Stimulated activated CD4-positive, alpha-beta T cell treated with anti-CD3 and anti-CD28 coated beads, TNF-alpha, amount 100 ng/mL, for 4 hours (primary cell): Measurements from ENCODE around the gene FGL2.
"Not testable (repeated sequence)": the region's sequence is repeated elsewhere in the genome, so short reads cannot be mapped to it uniquely, and the experiment has no call there.

Experiments used
- DNase-seq, 3 experiments: peaks; one replicate each; pipeline ENCODE4 v3.0.0-alpha.2; 2020; ENCODE audit warnings: low read depth in 3 of 3

The FGL2 gene

DNA sequence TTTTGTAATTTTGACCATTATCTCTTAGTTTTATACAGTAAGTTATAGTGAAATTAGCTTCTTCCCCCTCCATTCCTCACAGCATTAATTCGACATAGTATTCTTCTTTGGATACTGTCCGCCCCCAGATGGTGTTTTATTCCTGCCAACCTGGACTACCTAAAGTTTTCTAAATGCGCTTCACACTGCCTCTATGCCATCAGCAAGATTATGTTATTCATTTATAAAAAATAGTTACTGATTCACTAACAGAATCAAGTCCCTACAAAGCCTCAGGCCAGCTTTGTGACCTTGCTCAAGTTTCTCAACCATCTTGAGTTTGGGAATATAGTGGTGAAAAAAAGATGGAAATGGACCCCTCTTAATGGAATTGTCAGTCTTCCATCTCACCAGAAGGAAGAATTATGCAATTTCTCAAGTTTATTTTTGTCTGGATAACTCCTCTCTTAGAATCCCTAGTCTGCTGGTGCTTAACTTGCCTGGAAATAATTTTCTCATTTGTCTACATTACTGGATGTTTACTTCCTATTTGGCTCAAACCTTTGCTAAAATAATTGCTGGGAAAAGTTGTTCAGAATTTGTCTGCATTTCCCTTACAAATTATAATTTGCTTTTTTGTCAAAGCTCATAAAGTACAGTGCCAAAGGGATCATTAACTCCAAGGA is 16.7 kb upstream of the FGL2 start:
- DNase-seq = no peak

- no peak for DNase-seq
Observed at GRCh38 chr7:77209479-77210139, 10.0 kb upstream of the FGL2 start.

DNA sequence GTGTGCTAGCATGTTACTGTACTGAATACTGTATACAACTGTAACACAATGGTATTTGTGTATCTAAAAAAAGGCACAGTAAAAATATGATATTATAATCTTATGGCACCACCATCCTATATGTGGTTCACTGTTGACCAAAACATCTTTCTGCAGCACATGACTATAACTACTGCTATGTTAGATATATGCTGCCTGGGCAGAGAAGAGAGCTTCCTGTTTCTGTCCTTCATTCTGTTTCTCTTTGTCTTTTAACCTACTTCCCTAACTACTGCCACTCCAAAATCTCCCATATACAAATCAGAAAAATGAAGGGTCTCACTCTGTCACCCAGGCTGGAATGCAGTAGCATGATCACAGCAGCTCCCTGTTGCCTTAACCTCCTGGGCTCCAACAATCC is 8.8 kb upstream of the FGL2 start:
- DNase-seq = no peak

- DNase-seq = no peak
Observed at GRCh38 chr7:77205706-77206105, 6.1 kb upstream of the FGL2 start.

GRCh38 chr7:77202481-77202976 is 2.9 kb upstream of the FGL2 start:
- DNase-seq = no peak

- DNase-seq = no peak
Observed at GRCh38 chr7:77200542-77200941, 923 bp upstream of the FGL2 start.

- no peak for DNase-seq
Observed at GRCh38 chr7:77197141-77197540, 2.5 kb downstream of the FGL2 start.

- no peak for DNase-seq
Observed at GRCh38 chr7:77188731-77189437, 10.7 kb downstream of the FGL2 start.

DNA sequence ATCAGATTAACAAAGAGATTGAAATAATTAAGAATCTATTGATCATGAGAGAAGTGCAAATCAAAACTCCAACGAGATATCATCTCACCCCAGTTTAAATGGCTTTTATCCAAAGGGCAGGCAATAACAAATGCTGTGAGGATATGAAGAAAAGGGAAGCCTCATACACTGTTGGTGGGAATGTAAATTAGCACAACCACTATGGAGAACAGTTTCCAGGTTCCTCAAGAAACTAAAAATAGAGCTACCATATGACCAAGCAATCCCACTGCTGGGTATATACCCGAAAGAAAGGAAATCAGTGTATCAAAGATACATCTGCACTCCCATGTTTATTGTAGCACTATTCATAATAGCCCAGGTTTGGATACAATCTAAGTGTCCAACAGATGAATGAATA is 13.8 kb downstream of the FGL2 start:
- no peak for DNase-seq

- DNase-seq = no peak
Observed at GRCh38 chr7:77184990-77185389, 14.6 kb downstream of the FGL2 start.

- DNase-seq = no peak
Observed at GRCh38 chr7:77184463-77184862, 15.2 kb downstream of the FGL2 start.

- DNase-seq = no peak
Observed at GRCh38 chr7:77182261-77182660, 17.4 kb downstream of the FGL2 start.

DNA sequence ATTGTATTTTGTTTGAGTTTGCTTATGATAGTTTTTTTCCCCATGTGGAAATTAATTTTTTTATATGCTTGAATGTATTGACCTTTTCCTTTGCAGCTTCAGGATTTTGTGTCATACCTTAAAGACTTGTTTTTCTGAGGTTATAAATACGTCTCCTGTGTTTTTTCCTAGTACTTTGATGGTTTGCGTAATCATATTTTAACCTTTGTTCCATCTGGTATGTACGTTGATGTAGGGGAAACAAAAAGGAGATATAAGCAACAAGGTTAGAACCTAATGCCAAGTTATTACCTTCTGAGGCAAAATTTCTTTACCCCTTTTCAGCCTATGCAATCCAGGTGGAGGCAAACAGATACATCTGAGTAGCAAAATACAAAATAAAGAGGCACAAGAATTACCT is 17.9 kb downstream of the FGL2 start:
- no peak for DNase-seq

DNA sequence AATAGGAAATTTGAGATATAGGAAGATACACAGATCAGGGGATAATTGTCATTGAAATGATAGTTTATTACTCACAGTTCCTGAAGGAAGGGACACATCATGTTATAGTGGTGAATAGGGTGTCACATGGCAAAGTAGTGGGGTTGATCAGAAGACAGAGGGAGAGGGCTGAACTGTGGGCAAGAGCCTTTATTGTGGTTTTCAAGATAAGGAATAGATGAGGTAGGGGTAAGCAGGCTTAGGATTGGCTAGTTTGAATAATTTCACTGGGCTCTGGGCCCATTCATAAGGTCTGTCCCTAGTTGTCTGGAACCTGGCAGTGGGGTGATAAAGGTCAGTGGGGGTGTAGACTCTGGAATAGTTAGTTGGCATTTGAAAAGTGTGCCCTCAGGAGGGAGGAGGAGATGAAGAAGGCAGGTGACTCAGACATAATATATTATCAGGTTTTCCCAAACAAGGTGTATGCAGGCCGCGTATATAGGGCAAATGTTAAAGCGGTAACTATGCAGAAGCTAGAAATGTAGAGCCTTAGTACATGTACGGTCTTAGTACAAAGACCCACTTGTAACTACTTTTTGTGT is 18.5 kb downstream of the FGL2 start:
- DNase-seq = no peak

GRCh38 chr7:77178024-77178423 is 21.6 kb downstream of the FGL2 start:
- DNase-seq = not testable (repeated sequence)

DNA sequence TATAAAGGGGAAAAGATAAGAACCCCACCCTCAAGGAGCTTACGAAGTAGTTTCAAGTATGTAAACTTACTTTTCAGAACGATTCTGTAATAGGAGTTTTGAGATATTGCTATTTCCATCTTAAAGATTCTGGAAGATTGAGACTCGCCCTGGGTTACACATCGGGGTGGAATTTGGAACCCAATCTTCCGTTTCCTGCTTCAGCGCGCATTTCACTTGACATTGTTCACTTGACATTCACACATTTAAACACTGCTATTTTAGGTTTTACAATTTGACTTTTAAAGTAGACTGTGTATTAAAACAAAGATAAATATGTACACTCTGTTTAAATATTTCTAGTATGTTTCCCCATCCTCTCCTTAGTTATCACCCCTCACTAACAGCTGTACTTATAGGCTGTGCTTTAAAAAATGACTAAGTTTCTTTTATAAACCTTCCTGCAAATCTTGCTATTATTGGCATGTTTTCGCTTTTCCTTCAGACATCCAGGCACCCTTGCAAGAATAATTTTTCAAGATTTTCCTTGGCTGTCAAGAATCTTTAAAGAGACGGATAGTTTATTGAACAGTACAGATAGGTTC is 22.2 kb downstream of the FGL2 start:
- DNase-seq = not testable (repeated sequence)

DNA sequence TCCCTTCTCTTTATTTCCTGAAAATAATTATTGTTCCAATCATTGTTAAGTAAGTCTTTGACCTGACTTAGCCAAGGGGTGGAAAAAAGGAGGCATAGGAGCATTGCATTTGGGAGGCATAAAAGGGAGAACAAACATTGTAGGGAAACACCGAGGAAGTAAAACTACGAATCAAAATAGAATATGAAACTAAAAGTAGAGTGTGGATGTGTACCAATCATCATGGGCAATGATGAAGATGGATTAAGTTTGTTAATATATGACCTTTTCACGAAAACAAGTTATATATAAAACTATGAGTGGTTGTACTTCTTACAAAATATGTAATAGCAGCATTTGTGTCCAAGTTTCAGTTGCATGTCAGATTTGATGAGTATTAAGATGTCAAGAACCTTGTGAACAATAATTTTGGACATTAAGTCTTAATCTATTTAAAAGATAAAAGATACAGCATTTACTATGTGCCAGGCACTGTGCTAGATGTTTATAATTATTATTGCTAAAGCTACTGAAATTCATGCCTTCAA is 24.3 kb downstream of the FGL2 start:
- not testable (repeated sequence) for DNase-seq

DNA sequence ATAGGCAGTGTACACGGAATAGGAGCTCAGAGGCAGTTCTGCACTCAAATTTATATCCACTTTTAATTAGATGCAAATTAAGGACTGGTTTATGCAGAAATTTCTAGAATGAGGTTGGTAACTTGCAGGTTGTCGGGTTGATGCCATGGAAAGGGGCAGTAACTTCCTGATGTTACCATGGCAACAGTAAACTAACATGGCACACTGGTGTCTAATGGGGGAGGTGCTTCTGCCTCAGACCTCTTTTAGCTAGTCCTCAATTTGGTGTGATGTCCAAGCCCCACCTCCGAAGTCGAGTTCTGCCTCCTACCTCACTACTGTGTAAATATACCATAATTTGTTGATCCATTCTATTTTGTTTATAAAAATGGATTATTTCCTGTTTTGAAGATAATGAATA is 25.2 kb downstream of the FGL2 start:
- not testable (repeated sequence) for DNase-seq

- DNase-seq = not testable (repeated sequence)
Observed at GRCh38 chr7:77172437-77173172, 27.0 kb downstream of the FGL2 start.

GRCh38 chr7:77171073-77171472 is 28.5 kb downstream of the FGL2 start:
- DNase-seq = not testable (repeated sequence)

DNA sequence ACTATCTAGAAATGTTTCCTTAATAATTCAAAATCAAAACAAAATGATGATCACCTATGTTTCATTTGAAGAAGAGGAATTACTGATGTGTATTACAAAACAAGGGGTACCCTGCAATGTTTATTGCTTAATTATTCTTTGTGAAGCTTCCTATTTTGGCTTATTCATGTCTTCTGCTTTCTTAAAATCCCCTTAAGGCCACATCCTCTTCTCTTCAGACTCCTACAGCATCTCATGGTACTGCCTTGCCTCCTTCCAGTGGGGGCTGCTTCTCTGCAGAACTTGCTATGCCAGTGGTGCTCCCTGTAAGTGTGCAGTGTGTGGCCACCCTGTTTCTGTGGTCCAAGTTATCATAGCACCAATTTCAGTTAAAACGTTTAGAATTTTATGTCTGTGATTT is 42.2 kb downstream of the FGL2 start:
- no peak for DNase-seq
